ENCODE results near the gene GLIPR1. TPM values are rescaled to one million over a fixed set of nuclear protein-coding genes. Genes with fewer than 3 reads are reported as not detected.
"Not testable (repeated sequence)": the region's sequence is repeated elsewhere in the genome, so short reads cannot be mapped to it uniquely, and the experiment has no call there.

Gene GLIPR1
- polyA plus RNA-seq, 4 donors, result 13.8 to 20.6 (median 18.9) TPM

- DNase-seq (ENCODE audit: low read depth in 4 of 4, low spot score in 3 of 4), result no peak
These were observed 8.4 kb upstream of the GLIPR1 start for GRCh38 chr12:75471902-75472890.

- DNase-seq (ENCODE audit: low read depth in 4 of 4, low spot score in 3 of 4), result no peak
These were observed 6.4 kb upstream of the GLIPR1 start for GRCh38 chr12:75474116-75474515.

GRCh38 chr12:75476071-75476470, 4.5 kb upstream of the GLIPR1 start:
- DNase-seq (ENCODE audit: low read depth in 4 of 4, low spot score in 3 of 4), result no peak

- DNase-seq (ENCODE audit: low read depth in 4 of 4, low spot score in 3 of 4), result no peak
These were observed 3.4 kb upstream of the GLIPR1 start for GRCh38 chr12:75477137-75477536.

GRCh38 chr12:75478116-75478794, 2.3 kb upstream of the GLIPR1 start:
- no peak for DNase-seq (ENCODE audit: low read depth in 4 of 4, low spot score in 3 of 4)

- DNase-seq (ENCODE audit: low read depth in 4 of 4, low spot score in 3 of 4), result peak in 1 of 4 donors; percentile 2
These were observed 543 bp upstream of the GLIPR1 start for GRCh38 chr12:75479963-75480461.

GRCh38 chr12:75481013-75481705, 604 bp downstream of the GLIPR1 start:
- no peak for DNase-seq (ENCODE audit: low read depth in 4 of 4, low spot score in 3 of 4)

- DNase-seq (ENCODE audit: low read depth in 4 of 4, low spot score in 3 of 4), result no peak
These were observed 1.2 kb downstream of the GLIPR1 start for GRCh38 chr12:75481774-75482173.

- no peak for DNase-seq (ENCODE audit: low read depth in 4 of 4, low spot score in 3 of 4)
These were observed 2.1 kb downstream of the GLIPR1 start for GRCh38 chr12:75482646-75483045.

GRCh38 chr12:75483431-75483830, 2.9 kb downstream of the GLIPR1 start:
- no peak for DNase-seq (ENCODE audit: low read depth in 4 of 4, low spot score in 3 of 4)

GRCh38 chr12:75484450-75484849, 3.9 kb downstream of the GLIPR1 start:
- DNase-seq (ENCODE audit: low read depth in 4 of 4, low spot score in 3 of 4), result not testable (repeated sequence)

GRCh38 chr12:75487308-75487707, 6.8 kb downstream of the GLIPR1 start:
- DNase-seq (ENCODE audit: low read depth in 4 of 4, low spot score in 3 of 4), result no peak

- no peak for DNase-seq (ENCODE audit: low read depth in 4 of 4, low spot score in 3 of 4)
These were observed 8.0 kb downstream of the GLIPR1 start for GRCh38 chr12:75488553-75488952.

- no peak for DNase-seq (ENCODE audit: low read depth in 4 of 4, low spot score in 3 of 4)
These were observed 8.6 kb downstream of the GLIPR1 start for GRCh38 chr12:75489187-75489586.

GRCh38 chr12:75489613-75490210, 9.2 kb downstream of the GLIPR1 start:
- no peak for DNase-seq (ENCODE audit: low read depth in 4 of 4, low spot score in 3 of 4)

- DNase-seq (ENCODE audit: low read depth in 4 of 4, low spot score in 3 of 4), result no peak
These were observed 10.6 kb downstream of the GLIPR1 start for GRCh38 chr12:75491169-75491568.

- DNase-seq (ENCODE audit: low read depth in 4 of 4, low spot score in 3 of 4), result no peak
These were observed 22.9 kb downstream of the GLIPR1 start for GRCh38 chr12:75503459-75503858.

GRCh38 chr12:75503866-75504265, 23.3 kb downstream of the GLIPR1 start:
- no peak for DNase-seq (ENCODE audit: low read depth in 4 of 4, low spot score in 3 of 4)

- DNase-seq (ENCODE audit: low read depth in 4 of 4, low spot score in 3 of 4), result no peak
These were observed 25.3 kb downstream of the GLIPR1 start for GRCh38 chr12:75505706-75506312.

- no peak for DNase-seq (ENCODE audit: low read depth in 4 of 4, low spot score in 3 of 4)
These were observed 26.5 kb downstream of the GLIPR1 start for GRCh38 chr12:75507086-75507485.
